ENCODE data around the gene PDPR. TPM values are rescaled to one million over a fixed set of nuclear protein-coding genes. Genes with fewer than 3 reads are reported as not detected.
"Not testable (repeated sequence)": the region's sequence is repeated elsewhere in the genome, so short reads cannot be mapped to it uniquely, and the experiment has no call there.

PDPR gene
- polyA plus RNA-seq, 1 donor from 2014 or later, result 12.3 TPM

DNA sequence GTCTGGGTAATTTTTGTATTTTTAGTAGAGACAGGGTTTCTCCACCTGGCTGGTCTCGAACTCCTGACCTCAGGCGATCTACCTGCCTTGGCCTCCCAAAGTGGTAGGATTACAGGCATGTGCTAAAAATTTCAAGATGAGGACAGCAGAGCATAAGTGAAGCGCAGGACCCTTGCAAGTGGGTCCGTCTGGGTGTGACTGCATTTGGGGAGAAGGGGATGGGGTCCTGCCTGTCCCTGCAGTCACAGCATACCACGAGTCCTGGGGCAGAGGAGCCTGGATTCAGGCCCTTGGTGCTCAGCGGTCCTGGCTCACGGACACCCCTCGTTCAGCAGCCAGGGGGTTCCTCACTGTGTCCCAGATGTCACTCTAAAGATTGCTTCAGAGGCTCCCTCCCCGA, 84.1 kb downstream of the PDPR start:
- H3K9me2 ChIP-seq (ENCODE audit: insufficient read depth, low read length); H2AFZ ChIP-seq (ENCODE audit: low read depth, low read length); H3K4me3 ChIP-seq (ENCODE audit: low read length); H3K27ac ChIP-seq (ENCODE audit: low read length); H3K9me3 ChIP-seq (ENCODE audit: low read length); H3K4me2 ChIP-seq (ENCODE audit: low read length); H3K36me3 ChIP-seq (ENCODE audit: insufficient read depth, low read length); H3K27me3 ChIP-seq (ENCODE audit: insufficient read depth, low read depth, low read length); H3F3A ChIP-seq (ENCODE audit: insufficient read depth, low read length, poor library complexity, severe bottlenecking); H3K79me2 ChIP-seq (replicated peaks; ENCODE audit: insufficient read depth, low read length); H4K20me1 ChIP-seq (ENCODE audit: insufficient read depth); H3K9ac ChIP-seq (ENCODE audit: low read length): not testable (repeated sequence)

DNA sequence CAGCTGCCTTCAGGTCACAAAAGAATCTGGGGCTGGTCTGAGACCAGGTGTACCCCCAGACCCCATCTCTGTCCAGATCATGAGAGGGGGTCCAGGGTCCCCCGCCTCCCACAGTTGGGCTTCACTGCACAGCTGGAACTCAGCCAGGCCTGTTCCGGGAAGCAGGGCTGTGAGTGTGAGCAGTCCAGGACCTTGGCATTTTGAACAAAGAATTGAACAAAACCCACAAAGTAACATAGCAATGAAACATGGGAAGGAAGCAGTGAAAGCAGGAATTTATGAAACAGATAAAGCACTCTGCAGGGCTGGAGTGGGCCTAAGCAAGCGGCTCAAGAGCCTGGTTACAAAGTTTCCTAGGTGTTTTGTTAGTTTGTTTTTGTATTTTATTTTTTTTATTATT, 84.5 kb downstream of the PDPR start:
- H3K27ac ChIP-seq (ENCODE audit: low read length); H3K27me3 ChIP-seq (ENCODE audit: insufficient read depth, low read depth, low read length); H2AFZ ChIP-seq (ENCODE audit: low read depth, low read length); H3K9me3 ChIP-seq (ENCODE audit: low read length); H3K79me2 ChIP-seq (replicated peaks; ENCODE audit: insufficient read depth, low read length); H3K9ac ChIP-seq (ENCODE audit: low read length); H4K20me1 ChIP-seq (ENCODE audit: insufficient read depth); H3K9me2 ChIP-seq (ENCODE audit: insufficient read depth, low read length); H3K36me3 ChIP-seq (ENCODE audit: insufficient read depth, low read length); H3K4me2 ChIP-seq (ENCODE audit: low read length); H3F3A ChIP-seq (ENCODE audit: insufficient read depth, low read length, poor library complexity, severe bottlenecking); H3K4me3 ChIP-seq (ENCODE audit: low read length): not testable (repeated sequence)

DNA sequence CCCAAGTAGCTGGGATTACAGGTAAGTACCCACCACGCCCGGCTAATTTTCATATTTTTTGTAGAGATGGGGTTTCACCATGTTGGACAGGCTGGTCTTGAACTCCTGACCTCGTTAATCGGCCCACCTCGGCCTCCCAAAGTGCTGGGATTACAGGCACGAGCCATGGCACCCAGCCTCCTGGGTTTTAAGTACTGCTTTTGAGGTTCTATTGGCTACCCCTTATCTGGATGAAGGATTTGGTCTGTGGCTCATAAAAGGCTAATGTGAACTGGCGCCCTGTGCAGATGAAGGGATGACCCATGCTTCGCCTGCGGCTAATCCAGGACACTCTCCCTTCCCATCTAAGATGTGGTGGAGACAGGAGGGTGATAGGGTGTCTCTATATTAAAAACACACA, 85.0 kb downstream of the PDPR start:
- H2AFZ ChIP-seq (ENCODE audit: low read depth, low read length); H3K4me3 ChIP-seq (ENCODE audit: low read length); H3K9me2 ChIP-seq (ENCODE audit: insufficient read depth, low read length); H3K4me2 ChIP-seq (ENCODE audit: low read length); H3K36me3 ChIP-seq (ENCODE audit: insufficient read depth, low read length); H3K27me3 ChIP-seq (ENCODE audit: insufficient read depth, low read depth, low read length); H3K79me2 ChIP-seq (replicated peaks; ENCODE audit: insufficient read depth, low read length); H3K9me3 ChIP-seq (ENCODE audit: low read length); H4K20me1 ChIP-seq (ENCODE audit: insufficient read depth); H3F3A ChIP-seq (ENCODE audit: insufficient read depth, low read length, poor library complexity, severe bottlenecking); H3K27ac ChIP-seq (ENCODE audit: low read length); H3K9ac ChIP-seq (ENCODE audit: low read length): not testable (repeated sequence)

DNA sequence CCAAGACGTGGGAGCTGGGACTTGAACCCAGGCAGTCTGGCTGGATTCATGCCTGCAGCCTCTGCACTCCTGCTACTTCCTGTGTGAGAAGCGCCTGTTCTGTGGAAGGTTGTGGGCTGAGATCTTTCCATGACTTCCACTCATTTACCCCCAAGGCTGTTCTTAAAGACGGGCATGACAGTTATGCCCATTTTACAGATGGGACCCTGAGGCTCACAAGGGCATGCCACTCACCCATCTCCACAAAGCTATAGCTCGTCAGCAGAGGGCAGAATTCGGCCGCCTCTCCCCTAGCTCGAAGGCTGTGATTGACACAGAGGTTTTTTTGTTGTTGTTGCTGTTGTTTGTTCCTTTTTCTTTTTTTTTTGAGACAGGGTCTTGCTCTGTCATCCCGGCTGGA, 85.9 kb downstream of the PDPR start:
- not testable (repeated sequence) for H2AFZ ChIP-seq (ENCODE audit: low read depth, low read length); H3K27me3 ChIP-seq (ENCODE audit: insufficient read depth, low read depth, low read length); H3K9me2 ChIP-seq (ENCODE audit: insufficient read depth, low read length); H3K9me3 ChIP-seq (ENCODE audit: low read length); H3K4me3 ChIP-seq (ENCODE audit: low read length); H3K27ac ChIP-seq (ENCODE audit: low read length); H3K79me2 ChIP-seq (replicated peaks; ENCODE audit: insufficient read depth, low read length); H3F3A ChIP-seq (ENCODE audit: insufficient read depth, low read length, poor library complexity, severe bottlenecking); H3K4me2 ChIP-seq (ENCODE audit: low read length); H3K9ac ChIP-seq (ENCODE audit: low read length); H3K36me3 ChIP-seq (ENCODE audit: insufficient read depth, low read length); H4K20me1 ChIP-seq (ENCODE audit: insufficient read depth)

DNA sequence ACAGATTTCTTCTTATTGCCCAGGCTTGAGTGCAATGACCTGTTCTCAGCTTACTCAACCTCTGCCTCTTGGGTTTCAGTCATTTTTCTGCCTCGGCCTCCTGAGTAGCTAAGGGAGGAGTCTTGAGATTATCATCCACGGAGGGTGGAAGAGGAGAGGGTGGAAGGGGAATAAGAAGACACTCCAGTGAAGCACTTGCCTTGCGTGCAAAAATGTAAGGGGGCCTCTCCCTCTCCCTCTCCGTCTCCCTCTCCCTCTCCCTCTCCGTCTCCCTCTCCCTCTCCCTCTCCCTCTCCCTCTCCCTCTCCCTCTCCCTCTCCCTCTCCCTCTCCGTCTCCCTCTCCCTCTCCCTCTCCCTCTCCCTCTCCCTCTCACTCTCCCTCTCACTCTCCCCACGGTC, 89.4 kb downstream of the PDPR start:
- not testable (repeated sequence) for H3K4me3 ChIP-seq (ENCODE audit: low read length); H3K9ac ChIP-seq (ENCODE audit: low read length); H3K27ac ChIP-seq (ENCODE audit: low read length); H3K9me2 ChIP-seq (ENCODE audit: insufficient read depth, low read length); H3F3A ChIP-seq (ENCODE audit: insufficient read depth, low read length, poor library complexity, severe bottlenecking); H2AFZ ChIP-seq (ENCODE audit: low read depth, low read length); H3K4me2 ChIP-seq (ENCODE audit: low read length); H3K79me2 ChIP-seq (replicated peaks; ENCODE audit: insufficient read depth, low read length); H3K9me3 ChIP-seq (ENCODE audit: low read length); H4K20me1 ChIP-seq (ENCODE audit: insufficient read depth); H3K36me3 ChIP-seq (ENCODE audit: insufficient read depth, low read length); H3K27me3 ChIP-seq (ENCODE audit: insufficient read depth, low read depth, low read length)

DNA sequence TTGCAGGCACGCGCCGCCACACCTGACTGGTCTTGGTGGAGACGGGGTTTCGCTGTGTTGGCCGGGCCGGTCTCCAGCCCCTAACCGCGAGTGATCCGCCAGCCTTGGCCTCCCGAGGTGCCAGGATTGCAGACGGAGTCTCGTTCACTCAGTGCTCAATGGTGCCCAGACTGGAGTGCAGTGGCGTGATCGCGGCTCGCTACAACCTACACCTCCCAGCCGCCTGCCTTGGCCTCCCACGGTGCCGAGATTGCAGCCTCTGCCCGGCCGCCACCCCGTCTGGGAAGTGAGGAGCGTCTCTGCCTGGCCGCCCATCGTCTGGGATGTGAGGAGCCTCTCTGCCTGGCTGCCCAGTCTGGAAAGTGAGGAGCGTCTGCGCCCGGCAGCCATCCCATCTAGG, 89.9 kb downstream of the PDPR start:
- not testable (repeated sequence) for H3K9ac ChIP-seq (ENCODE audit: low read length); H3K36me3 ChIP-seq (ENCODE audit: insufficient read depth, low read length); H3K4me2 ChIP-seq (ENCODE audit: low read length); H3K9me2 ChIP-seq (ENCODE audit: insufficient read depth, low read length); H3F3A ChIP-seq (ENCODE audit: insufficient read depth, low read length, poor library complexity, severe bottlenecking); H2AFZ ChIP-seq (ENCODE audit: low read depth, low read length); H3K79me2 ChIP-seq (replicated peaks; ENCODE audit: insufficient read depth, low read length); H3K4me3 ChIP-seq (ENCODE audit: low read length); H3K27me3 ChIP-seq (ENCODE audit: insufficient read depth, low read depth, low read length); H3K27ac ChIP-seq (ENCODE audit: low read length); H4K20me1 ChIP-seq (ENCODE audit: insufficient read depth); H3K9me3 ChIP-seq (ENCODE audit: low read length)

DNA sequence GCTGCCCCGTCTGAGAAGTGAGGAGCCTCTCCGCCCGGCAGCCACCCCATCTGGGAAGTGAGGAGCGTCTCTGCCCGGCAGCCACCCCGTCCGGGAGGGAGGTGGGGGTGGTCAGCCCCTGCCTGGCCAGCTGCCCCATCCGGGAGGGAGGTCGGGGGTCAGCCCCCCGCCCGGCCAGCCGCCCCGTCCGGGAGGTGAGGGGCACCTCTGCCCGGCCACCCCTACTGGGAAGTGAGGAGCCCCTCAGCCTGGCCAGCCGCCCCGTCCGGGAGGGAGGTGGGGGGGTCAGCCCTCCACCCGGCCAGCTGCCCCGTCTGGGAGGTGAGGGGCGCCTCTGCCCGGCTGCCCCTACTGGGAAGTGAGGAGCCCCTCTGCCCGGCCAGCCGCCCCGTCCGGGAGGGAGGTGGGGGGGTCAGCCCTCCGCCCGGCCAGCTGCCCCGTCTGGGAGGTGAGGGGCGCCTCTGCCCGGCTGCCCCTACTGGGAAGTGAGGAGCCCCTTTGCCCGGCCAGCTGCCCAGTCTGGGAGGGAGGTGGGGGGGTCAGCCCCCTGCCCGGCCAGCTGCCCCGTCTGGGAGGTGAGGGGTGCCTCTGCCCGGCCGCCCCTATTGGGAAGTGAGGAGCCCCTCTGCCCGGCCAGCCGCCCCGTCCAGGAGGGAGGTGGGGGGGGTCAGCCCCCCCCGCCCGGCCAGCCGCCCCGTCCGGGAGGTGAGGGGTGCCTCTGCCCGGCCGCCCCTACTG, 90.7 kb downstream of the PDPR start:
- not testable (repeated sequence) for H4K20me1 ChIP-seq (ENCODE audit: insufficient read depth); H3F3A ChIP-seq (ENCODE audit: insufficient read depth, low read length, poor library complexity, severe bottlenecking)

DNA sequence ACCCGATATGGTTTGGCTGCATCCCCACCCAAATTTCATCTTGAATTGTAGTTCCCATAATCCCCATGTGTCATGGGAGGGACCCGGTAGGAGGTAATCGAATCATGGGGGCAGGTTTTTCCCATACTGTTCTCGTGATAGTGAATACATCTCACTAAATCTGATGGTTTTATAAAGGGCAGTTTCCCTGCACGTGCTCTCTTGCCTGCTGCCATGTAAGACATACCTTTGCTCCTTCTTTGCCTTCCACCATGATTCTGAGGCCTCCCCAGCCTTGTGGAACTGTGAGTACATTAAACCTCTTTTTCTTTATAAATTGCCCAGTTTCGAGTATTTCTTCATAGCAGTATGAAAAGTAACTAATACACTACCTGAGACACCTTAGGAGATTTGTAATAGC, 92.2 kb downstream of the PDPR start:
- H3K4me3 ChIP-seq (ENCODE audit: low read length); H3K79me2 ChIP-seq (replicated peaks; ENCODE audit: insufficient read depth, low read length); H3K27ac ChIP-seq (ENCODE audit: low read length); H3K9ac ChIP-seq (ENCODE audit: low read length); H3F3A ChIP-seq (ENCODE audit: insufficient read depth, low read length, poor library complexity, severe bottlenecking); H3K4me2 ChIP-seq (ENCODE audit: low read length); H4K20me1 ChIP-seq (ENCODE audit: insufficient read depth); H3K36me3 ChIP-seq (ENCODE audit: insufficient read depth, low read length); H3K9me2 ChIP-seq (ENCODE audit: insufficient read depth, low read length); H2AFZ ChIP-seq (ENCODE audit: low read depth, low read length); H3K27me3 ChIP-seq (ENCODE audit: insufficient read depth, low read depth, low read length); H3K9me3 ChIP-seq (ENCODE audit: low read length): not testable (repeated sequence)

More for the DNA sequence above, 90.7 kb downstream of the PDPR start:
- H3K4me3 ChIP-seq (ENCODE audit: low read length); H3K9ac ChIP-seq (ENCODE audit: low read length); H2AFZ ChIP-seq (ENCODE audit: low read depth, low read length); H3K27ac ChIP-seq (ENCODE audit: low read length); H3K9me3 ChIP-seq (ENCODE audit: low read length); H3K9me2 ChIP-seq (ENCODE audit: insufficient read depth, low read length); H3K4me2 ChIP-seq (ENCODE audit: low read length); H3K79me2 ChIP-seq (replicated peaks; ENCODE audit: insufficient read depth, low read length); H3K36me3 ChIP-seq (ENCODE audit: insufficient read depth, low read length); H3K27me3 ChIP-seq (ENCODE audit: insufficient read depth, low read depth, low read length): not testable (repeated sequence)

Data from neural cell (in vitro differentiated cells).